ENCODE data around the gene WNT4.

- TF ChIP-seq CTCF (IDR thresholded peaks at IDR 0.05) = no peak
- TF ChIP-seq POLR2A (IDR thresholded peaks at IDR 0.05; ENCODE audit: low read length) = no peak
- TF ChIP-seq RFX5 (IDR thresholded peaks at IDR 0.05) = no peak
- no peak for TF ChIP-seq RAD21 (conservative IDR thresholded peaks at IDR 0.05 in 1 of 2, IDR thresholded peaks at IDR 0.05 in 1 of 2)
- TF ChIP-seq GATA3 (IDR thresholded peaks at IDR 0.05; ENCODE audit: borderline replicate concordance) = no peak
- TF ChIP-seq MAX (IDR thresholded peaks at IDR 0.05) = no peak
- TF ChIP-seq REST (IDR thresholded peaks at IDR 0.05) = no peak
- TF ChIP-seq NR3C1 (IDR thresholded peaks at IDR 0.05) = no peak
- TF ChIP-seq USF2 (IDR thresholded peaks at IDR 0.05) = no peak
- no peak for TF ChIP-seq ESRRA (IDR thresholded peaks at IDR 0.05; ENCODE audit: borderline replicate concordance, low read length)
- no peak for TF ChIP-seq KDM5A (IDR thresholded peaks at IDR 0.05)
Observed at GRCh38 chr1:22078133-22078532, 64.8 kb downstream of the WNT4 start.

Measured in A549 (cell line).